ENCODE measurements around the gene HOXA13. TPM values are rescaled to one million over a fixed set of nuclear protein-coding genes. Genes with fewer than 3 reads are reported as not detected.

Gene HOXA13
- not detected for total RNA-seq

DNA sequence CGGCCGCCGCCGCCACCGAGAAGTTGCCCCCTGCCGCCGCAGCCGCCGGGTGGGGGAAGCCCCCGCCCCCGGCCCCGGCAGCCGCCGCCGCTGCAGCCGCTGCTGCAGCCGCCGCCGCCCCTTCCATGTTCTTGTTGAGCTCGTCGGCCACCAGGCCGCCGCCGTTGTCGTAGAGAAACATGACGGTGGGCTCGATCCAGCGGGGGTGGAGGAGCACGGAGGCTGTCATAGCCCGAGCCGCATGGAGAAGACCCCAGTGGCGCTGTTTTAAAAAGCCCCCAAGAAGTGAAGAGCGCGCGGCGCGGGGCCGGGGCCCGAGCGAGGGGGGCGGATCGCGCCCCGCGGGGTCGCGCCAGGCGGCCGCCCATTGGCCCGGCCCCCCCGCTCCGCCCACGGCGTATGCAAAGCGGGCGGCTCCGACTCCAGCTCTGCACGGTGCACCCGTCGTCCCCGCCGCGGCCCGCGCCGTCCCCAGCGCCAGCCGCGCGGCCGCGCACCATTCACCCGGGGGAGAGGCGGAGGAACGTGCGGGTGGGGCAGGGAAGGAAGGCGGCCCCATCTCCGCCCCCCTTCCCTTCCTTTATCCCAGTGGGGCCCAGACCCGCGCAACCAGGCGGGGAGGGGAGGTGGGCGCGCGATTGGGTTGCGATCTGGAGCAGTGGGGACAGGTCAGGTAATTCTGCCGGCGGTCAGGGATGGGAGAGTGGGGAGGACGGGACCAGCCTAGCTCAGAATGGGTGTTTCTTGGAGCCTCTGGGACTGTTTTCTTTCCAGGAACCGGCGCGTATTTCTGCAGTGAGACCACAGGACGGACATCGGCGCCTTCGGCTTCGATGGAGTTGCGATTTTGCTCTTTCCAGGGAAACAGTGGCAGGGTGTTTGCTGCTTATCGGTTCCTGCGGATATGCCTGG is at the start of gene HOXA13:
HOXA13 (minus strand) TSS at position 243 of the 912 bp plus-strand sequence; CDS start at position 229, 14 bp downstream.
- peak; percentile 59 for ATAC-seq

DNA sequence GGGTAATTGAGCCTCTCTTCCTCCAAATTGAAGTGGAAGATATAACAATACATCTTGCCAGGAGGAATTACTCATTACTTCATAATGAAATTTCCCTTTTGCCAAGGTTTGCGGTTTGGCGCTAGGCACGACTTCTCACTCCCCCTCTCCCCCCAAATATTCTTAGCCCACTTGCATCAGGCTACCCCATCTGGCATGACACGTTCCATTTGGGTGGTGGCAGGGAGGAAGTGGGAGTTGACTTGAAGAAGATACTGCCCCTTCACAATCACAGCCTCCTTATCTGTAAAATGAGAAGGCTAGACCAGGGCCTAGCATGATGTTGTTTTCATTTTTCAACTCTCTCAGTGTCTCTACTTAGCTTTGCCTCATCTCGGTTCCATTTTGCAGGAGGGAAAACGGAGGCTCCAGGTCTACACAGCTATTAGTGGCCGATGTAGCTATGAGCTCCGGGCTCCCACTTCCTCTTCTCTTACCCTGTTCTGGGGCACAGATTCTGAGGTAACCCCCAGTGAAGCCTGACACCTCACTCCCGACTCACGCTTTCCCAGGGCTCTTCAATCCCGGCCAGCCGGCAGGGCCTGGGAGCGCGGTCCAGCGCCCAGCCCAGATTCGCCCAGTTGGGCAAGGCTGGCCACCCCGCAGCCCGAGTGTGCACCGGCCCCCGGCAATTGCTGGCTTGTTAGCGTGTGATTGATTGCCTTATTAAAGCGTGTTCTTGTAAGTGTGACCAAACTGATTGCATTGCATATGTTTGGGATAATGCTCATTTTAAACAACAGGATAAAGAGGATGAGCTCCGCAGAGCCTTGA is 49.2 kb upstream of the HOXA13 start:
- ATAC-seq: no peak

DNA sequence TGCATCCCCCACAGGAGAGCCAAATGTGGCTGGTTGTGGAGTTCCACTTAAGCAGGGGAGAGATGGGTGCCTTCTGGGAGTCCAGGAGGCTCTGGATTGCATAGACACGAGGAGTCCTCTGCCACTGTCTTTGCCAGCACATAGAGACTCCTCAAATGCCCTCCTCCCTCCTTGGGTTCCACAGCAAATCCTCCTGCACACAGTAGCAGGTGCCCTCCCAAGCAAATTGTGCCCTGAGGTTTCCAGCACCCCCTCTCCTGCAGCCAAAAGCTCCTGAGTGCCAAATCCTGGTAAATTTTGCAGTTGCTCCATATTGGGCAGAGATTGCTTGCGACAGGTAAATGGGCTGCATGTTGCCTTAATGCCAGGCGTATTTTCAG is 48.5 kb upstream of the HOXA13 start:
- no peak for ATAC-seq

DNA sequence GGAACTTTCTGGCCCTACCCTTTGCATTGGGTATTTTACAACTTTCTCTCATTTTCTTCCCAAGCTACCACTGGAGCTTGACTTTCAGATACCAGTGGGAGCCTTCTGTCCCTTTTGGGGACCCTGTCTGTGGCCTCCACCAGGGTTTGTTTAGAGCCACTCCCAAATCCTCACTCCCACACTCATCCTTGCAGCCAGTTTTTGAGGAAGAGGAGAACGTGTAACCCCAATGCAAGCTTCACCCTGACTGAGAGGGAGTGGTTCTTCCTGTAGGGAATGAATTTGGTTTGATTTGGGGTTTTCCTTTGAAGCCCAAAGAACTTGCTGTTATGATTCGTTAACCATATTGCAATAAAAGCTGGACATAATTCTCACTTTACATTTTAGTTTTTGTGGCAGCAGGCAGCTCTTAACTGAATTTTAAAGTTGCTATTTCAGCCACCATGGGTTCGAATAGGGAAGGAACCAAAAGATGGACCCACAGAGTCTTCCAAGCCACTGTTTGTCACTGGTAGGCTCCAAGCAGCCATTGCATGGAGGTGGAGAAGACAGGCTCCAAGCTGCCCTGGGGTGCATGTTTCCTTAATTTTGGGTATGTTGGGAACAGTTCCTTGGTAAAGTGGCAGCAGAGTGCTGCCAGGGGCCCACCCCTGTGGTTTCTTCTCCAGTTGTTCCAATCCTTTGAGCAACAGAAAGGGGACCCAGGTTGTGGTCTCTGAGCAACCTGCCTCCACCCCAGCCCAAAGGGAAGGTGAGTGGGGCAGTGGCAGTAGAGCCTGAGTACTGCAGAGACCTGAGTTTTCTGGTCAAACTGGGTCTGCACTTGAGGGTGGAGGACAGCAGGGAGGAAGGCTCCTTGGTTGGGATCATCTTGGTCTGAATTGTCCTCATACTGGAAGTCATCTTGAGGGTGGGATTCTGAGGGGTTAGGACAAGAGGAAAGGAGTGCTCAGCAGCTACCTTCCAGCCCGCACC is 47.8 kb upstream of the HOXA13 start:
- ATAC-seq: no peak

DNA sequence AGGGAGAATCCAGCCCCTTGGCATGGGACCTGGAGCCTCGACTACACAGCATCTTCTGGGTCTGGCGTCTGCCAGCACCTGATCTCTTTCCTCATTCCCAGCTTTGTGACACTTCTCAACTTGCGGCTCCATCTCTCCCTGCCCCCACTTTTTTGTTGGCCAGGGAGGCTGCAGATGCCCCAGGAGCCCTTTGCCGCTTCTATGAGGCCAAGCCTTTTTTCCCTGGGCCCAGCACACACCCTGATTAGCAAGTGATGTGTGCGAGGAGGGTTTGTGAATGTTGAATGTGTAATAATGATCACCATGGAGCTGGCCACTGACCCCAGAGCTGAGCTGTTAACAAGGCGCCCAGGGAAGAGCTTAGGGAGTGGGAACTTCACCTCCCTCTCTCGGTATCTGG is 47.1 kb upstream of the HOXA13 start:
- ATAC-seq: no peak

DNA sequence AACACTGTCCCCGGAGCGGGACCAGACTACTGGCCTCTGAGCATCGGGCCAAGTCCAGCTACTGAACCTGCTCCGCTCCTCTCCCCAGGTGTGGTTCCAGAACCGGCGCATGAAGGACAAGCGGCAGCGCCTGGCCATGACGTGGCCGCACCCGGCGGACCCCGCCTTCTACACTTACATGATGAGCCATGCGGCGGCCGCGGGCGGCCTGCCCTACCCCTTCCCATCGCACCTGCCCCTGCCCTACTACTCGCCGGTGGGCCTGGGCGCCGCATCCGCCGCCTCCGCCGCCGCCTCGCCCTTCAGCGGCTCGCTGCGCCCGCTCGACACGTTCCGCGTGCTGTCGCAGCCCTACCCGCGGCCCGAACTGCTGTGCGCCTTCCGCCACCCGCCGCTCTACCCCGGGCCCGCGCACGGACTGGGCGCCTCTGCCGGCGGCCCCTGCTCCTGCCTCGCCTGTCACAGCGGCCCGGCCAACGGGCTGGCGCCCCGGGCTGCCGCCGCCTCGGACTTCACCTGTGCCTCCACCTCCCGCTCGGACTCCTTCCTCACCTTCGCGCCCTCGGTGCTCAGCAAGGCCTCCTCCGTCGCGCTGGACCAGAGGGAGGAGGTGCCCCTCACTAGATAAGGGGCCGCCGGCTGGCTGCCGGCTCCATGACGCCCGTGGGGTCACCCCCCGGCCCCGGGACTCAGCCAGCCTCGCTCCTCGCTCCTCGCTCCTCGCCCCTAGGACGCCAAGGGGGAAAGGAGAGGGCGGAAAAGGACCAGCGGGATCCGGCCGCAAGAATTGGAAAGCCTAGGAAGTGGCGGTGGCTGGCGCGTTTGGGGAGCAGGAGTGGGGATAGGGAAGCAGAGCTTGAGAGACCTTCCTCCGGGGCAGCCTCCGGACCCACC is 46.2 kb upstream of the HOXA13 start:
- ATAC-seq: peak; percentile 61

DNA sequence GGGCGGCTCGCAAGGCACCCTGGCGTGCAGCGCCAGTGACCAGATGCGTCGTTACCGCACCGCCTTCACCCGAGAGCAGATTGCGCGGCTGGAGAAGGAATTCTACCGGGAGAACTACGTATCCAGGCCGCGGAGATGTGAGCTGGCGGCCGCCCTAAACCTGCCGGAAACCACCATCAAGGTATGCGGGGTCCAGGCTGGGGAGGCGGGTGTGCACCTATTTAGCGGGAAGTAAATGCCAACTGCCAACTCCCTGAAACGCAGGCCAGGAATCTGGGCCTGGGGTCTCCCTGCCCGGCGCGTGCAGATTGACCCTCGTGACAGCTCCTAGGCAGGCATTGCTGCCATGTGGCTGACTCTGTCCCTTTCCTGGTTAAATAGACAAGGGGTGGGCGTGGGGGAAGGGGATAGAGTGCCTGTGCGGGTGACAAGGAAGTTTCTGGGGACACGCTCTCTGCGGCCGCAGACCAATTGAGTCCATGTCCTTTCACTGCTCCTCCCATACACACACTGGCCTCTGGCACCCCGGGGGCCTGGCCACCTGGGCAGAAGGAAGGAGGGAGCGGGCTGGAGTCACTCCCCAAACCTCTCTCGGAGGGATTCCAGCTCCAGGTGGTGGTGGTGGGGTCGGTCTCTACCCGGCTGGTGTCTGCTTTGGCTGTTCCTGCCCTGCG is 45.4 kb upstream of the HOXA13 start:
- no peak for ATAC-seq

DNA sequence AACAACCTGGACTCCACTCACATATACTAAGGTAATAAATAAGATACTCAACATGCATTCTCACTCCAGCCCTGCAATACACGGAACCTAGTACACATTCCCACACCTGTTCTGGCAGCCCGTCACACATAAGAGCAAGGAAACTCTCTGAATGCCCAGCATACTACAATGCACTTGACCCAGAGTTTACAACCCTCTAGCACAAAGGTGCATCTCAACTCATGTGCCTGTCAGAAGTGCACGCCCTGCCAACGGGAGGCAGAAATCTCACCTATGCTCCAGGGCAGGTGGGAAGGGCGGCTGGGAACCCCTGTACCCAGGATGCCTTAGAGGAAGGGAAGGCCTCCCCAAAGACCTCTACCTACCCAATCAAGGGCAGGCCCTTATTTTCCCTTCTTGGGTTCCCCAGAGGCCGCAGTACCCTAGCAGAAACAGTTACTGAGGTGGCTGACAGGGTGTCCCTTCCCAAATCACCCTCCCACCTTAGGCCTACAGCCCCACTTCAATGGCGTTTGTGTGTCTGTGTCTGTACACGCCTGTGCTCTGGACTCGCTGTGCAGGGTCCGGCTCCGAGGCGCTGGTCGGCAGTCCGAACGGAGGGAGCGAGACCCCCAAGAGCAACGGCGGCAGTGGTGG is 44.7 kb upstream of the HOXA13 start:
- ATAC-seq: no peak

DNA sequence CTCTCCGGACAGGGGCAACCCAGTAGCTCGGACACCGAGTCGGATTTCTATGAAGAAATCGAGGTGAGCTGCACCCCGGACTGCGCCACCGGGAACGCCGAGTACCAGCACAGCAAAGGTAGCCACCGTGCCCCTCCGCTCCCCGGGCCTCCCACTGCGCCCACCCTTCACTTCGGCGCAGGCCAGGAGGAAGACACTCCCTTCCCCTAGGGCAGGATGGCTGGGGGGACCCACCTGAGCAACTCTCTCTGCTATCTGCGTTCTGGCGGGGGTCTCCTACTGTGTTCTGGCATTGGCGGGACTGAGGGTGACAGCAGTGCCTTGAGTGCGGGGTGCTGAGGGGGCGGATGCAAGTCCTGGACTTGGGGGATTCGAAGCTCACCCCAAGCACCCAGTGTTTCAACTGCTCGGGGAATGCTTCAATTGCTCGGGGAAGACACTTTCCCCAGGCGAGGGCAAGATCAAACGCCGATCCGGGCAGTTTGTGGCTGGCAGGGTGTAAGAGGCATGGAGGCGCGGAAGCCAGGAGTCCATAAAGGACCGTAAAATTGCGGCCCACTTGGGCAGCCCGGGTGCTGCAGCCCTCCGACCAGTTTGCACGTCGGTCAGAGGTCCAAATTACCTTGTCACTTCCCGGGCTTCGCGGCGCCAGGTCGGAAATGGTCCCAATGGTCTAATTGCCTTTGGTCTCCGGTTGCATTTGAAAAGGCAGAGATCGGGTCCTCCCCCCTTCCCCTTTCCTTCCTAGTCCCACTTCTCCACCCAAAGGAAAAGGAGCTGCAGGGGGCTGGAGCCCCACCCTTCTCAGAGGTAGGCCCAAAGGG is 43.7 kb upstream of the HOXA13 start:
- no peak for ATAC-seq

DNA sequence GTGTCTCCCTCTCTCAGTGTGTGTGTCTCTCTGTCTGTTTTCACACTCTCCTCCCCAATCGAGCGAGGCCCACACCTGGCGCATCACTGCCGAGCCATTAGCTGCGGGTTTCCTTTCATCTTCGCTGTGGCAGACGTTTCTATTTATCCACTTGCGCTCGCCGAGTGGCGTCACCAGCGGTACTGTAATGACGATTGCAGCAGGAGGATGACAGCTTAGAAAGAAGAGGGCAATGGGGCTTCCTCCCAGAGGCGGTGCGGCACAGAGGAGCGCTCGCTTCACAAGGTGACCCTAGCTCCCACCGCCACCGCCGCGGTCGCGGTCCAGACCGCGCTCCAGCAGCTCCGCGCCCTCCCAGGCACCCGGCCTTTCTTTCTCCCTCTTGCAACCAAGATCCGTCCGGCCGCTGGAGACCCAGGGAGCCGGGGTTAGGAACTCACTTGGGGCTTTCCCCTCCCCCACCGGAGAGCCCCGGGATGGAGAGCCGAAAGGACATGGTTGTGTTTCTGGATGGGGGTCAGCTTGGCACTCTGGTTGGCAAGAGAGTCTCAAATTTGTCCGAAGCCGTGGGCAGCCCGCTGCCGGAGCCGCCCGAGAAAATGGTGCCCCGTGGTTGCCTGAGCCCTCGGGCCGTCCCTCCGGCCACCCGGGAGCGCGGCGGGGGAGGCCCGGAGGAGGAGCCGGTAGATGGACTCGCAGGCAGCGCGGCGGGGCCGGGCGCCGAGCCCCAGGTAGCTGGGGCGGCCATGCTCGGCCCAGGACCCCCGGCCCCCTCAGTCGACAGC is 42.9 kb upstream of the HOXA13 start, which contains the start of gene EVX1:
EVX1 (plus strand) TSS at position 248 of the 785 bp plus-strand sequence; CDS start at position 477, 229 bp downstream.
- no peak for ATAC-seq

DNA sequence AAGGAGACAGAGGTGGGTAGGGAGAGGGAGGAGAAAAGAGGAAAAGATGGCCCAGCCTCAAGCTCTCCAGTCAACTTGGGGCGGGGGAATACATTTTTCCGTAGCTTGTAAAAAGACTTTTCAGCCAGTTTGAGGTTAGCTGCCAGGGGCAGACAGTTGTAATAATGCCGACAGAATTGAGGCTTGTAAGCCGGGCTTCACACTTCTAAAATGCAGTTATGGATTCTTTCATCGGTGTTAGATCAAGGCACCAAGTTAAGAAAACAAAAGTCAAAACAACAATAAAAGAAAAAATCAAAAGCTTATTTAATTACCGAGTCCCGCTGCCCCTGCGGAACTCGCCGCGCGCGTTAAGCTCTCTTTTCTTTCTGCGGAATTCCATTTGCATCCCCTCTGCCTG is 42.3 kb upstream of the HOXA13 start:
- ATAC-seq: no peak

DNA sequence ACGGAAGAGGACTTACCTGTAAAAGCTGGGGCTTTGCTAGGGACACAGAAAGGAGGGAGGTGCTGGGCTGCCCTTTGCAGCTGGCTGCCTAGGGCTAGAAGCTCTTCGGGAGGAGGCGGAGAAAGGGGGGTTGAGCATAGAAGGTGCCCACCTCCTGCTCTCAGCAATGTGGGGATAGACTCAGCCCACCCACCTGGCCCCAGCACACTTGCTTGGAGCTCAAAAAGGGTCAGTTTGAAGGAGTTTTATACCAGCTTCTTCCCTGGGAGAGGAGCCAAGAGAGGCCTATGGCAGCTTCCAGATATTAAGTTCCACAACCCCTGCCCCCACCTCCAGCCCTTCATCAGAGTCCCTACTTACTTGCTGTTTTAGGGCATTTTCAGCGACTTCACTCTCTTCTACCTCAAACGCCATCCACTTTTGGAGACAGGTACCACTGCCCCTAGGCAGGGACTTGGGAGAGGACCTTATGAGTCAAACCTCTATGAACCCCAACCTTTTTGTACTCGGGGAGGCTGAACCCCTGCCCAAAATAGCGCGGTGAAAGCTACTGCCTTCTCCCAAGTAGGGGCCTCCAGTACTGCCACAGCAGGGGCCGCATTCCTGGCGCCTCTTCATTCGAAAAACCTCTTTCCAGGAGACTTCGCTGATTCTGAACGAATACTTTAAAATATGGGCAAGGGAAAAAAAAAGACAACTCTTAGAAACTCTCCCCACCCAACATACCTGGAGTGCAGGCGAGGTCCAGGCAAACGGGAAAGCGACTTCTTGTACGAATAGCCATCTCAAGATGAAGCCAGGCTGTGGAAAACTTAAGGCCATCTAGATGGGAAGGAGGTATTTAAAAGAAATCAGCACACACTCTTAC is 41.5 kb upstream of the HOXA13 start:
- ATAC-seq: no peak

DNA sequence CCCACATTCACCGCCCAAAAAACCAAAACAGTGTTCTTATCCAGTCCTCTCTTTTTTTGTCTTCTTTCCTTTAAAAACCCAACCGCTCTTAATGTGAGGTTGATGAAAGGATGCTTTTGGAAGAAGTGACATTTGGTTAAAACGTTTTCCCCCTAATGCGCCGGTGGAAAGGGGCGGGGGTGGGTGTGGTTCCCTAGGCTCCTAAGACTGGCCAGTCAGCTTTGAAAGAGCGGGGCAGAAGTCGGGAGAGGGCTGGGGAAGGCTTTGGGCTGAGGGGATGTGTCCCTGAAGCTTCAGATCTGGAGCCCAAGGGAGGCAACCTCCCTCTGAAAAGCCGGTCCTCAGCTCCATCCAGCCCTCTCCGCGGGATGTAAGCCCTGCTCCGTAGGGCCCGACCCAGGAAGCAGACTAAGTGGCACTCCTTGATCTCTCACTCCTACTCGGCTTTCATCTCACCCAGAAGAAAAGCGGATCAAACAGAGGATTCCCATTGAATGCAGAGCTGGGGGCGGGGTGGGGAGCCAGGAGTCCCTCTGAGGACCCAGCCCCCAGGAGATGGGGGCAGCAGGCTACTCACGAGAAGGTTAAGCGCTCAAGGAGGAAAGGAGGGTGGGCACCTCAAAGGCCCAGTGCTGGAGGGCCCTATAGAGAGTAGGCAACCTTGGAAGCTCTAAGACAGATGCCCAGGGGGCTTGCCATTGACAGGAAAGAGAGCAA is 40.3 kb upstream of the HOXA13 start:
- ATAC-seq: no peak

DNA sequence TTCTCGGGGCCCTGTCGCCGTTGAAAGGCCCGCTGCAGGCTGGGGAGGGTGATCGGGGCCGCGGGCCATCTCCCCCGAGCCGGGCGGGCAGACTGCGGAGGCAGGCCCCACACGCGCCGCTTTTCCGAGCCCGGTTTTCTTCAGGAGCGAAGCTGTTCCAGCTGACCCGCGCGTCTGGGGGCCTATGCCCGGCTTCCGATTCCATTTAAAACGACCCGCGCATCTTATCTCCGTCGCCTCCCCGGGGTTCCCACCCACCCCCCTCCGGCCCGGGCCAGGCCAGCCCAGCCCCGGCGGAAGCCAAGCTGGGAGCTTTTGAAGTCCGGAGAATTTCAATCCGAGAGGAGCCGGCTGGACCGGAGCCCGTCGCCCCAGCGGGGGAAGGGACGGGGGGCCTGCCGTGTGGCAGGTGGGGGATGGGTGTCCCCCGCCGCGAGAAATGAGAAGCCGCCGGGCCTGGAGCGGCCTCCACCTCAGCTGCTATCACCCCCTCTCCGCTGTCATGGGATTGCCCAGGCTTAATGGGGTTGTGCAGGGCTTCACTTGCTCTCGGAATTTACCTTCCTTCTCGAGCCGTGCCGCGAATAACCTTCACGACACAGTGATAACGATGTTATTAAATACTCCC is 39.6 kb upstream of the HOXA13 start:
- ATAC-seq: no peak

DNA sequence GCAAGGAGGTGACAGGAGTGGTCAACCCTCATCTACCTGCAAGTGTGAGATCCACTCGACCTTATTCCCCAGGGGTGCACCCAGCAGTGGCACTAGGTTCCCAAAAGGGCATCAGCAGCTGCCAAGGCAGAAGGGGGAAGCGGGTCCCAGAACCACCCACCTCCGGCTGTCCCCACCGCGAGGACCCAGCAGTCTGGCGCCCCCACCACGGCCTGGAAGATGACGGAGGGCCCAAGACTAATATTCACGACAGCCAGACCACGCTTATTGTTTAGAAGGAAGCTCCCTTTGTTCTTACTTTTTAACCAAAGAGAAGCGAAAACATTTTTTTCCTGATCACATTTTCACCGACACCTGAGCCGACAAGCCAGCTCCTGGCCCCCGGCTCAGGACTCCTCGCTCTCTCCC is 39.1 kb upstream of the HOXA13 start:
- ATAC-seq: no peak

DNA sequence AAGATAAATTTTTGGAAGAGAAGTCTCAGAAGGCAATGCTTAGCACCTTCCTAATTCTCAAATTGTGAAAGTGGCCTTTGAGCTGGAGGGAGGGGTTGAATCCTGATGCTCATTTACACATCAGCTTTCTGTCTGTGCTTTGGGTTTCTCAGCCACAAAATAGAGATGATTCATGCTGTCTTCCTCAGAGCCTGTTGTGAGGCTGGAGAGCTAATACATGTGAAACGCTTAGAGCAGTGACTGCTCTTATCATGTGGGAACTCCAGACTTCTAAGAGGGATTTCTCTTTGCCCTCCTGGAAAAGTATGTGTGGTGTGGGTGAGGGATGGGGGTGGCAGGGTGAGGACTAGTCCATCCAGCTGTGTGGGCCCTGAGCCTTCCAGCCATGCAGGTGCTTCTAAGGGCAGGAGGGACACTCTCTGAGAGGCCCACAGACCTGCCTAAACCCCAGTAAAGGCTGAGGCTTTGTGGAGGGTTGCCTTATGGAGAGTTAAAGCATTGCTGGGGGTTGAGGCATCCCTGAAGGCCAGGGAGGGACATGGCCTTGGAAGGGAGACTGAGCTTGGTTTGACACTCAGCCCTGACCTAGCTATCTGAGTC is 37.9 kb upstream of the HOXA13 start:
- ATAC-seq: no peak

Data from esophagus mucosa (tissue), 1 donor.